ENCODE measurements around the gene DDX47. TPM values are rescaled to one million over a fixed set of nuclear protein-coding genes. Genes with fewer than 3 reads are reported as not detected.

The DDX47 gene
- total RNA-seq = 68.1 and 79.7 TPM in 2 replicates

DNA sequence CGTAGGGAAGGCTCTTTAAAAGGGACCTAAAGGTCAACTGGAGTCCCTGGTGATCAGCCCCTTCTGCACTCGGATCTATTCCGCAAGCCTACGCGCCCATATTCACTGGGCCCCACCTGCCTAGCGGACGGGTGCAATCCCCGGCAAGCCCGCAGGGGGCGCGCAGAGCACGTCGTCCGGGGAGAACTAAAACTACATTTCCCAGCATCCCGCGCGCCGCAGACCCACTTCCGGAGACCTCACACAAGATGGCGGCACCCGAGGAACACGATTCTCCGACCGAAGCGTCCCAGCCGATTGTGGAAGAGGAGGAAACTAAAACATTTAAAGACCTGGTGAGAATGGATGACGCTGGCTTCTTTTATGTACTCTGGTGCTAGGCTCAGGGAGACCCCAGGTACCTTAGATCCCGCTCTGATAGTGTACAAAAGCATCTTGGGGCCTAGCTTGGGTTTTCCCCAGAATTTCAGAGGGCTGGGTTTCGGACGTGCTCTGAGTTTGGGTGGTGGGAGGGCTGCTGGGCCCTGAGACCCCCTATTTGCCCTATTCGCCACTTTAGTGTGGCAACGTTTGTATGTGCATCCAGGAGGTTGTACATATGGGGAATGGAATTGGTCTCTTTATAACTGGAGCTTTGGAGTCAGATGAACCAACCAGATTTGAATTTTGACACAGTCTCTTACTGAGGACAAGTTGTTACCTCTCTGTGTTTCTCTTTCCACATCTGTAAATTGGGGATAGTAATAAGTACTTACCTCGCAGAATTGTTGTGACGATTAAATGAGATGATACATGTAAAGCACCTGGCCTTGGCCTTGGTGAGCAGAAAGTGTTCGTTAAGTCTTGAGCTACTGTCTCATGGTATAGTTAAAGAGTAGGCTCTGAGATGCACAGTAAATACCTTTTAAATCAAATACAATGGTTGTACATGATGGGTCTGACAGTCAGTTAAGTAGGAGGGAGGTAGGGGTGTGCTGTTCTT lies at the start of gene DDX47:
DDX47 (plus strand) TSS at position 227 of the 982 bp plus-strand sequence; CDS start at position 249, 22 bp downstream.

GRCh38 chr12:12784911-12785814 lies 28.0 kb upstream of the DDX47 start, which contains the start of gene APOLD1:
Gene APOLD1, plus strand, starts transcription at chr12:12785659. Its CDS starts 33 bp downstream, at chr12:12785692.

Small RNAs within 50 kb of the gene (small RNA-seq; reads per million reads assigned to genes)
- not detected for gene AC007215.1
- not detected for gene MIR613

Other genes with a start within 250 kb of the DDX47 start
- 60.0 and 67.0 TPM in 2 replicates for gene CREBL2, start 201.5 kb upstream of the DDX47 start, total RNA-seq
- gene GPR19, start 117.2 kb upstream of the DDX47 start, total RNA-seq = 0.78 and 1.3 TPM in 2 replicates
- gene CDKN1B, start 96.0 kb upstream of the DDX47 start, total RNA-seq = 34.9 and 39.9 TPM in 2 replicates
- gene APOLD1, start 27.7 kb upstream of the DDX47 start, total RNA-seq = 7.1 and 9.0 TPM in 2 replicates
- 28.9 and 33.8 TPM in 2 replicates for gene GPRC5A, start 78.2 kb downstream of the DDX47 start, total RNA-seq
- gene GPRC5D, start 138.8 kb downstream of the DDX47 start, total RNA-seq = not detected in 2 replicates
- 10.5 and 11.9 TPM in 2 replicates for gene HEBP1, start 186.9 kb downstream of the DDX47 start, total RNA-seq
- gene FAM234B, start 231.0 kb downstream of the DDX47 start, total RNA-seq = 5.2 and 7.1 TPM in 2 replicates

All from articular chondrocyte of knee joint (primary cell).